ENCODE results near the gene SELENBP1. TPM values are rescaled to one million over a fixed set of nuclear protein-coding genes. Genes with fewer than 3 reads are reported as not detected.

Gene SELENBP1
- total RNA-seq, 3 donors from 2014 or later (not counting 1 experiment from before 2014, with no cell fraction given), result not detected

DNA sequence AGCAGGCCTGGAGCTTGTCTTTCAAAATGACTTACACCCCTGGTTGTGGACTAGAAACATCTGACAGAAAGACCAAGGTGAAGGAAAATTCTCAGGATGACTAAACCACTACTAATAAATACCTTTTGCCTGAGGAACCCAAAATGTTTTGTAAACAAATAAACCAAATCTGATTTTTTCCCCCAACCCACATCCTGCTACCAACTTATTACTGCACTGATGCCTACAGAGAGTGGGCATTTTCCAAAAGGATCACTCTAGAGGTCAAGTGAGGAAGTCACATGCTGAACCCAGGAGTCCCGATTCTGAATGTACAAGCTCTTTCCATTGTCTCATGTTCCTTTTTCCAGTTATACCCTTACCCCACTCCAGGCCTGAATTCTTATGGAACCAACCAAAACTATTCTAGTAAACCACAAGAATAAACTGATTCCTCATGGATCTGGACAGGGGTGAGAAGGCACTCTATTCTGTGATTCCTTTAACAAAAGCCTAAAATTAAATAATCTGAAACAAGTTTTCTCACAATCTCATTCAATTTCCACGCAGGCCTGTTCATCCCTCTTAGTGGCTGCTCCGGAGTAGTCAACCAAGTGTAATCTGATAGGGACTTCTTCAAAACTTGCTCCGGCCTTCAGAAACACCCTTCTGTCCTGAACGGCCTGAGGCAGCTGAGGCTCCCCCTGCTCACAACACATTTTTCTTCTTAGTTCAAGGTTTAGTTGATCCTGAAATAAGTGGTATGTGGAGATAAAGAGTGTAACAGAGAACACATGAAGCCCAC, 46.7 kb downstream of the SELENBP1 start:
- Mint-ChIP-seq H3K36me3 (no peaks in the 10 kb centered on the region), H3K27ac (peak overlapping the region; percentile 95 to 97), H3K9me3 (no peaks in the 10 kb centered on the region), H3K4me1 (peaks cover 38 to 50% of the 10 kb centered on the region in 2 donors), H3K27me3 (ENCODE audit: low read depth in 2 of 2) (no peaks in the 10 kb centered on the region), H3K4me3 (peak overlapping the region; percentile 95)
- H3K9me3 ChIP-seq (ENCODE audit: control insufficient read depth, insufficient read depth, low read length), result no peaks in the 10 kb centered on the region
- ATAC-seq (no peak), DNase-seq (no peak)
- peaks cover 13% of the 10 kb centered on the region for H3K36me3 ChIP-seq (ENCODE audit: control insufficient read depth, insufficient read depth, low read length)
- intact Hi-C loops (cut with micrococcal nuclease), result no loop called here
- H3K27me3 ChIP-seq (ENCODE audit: control insufficient read depth, insufficient read depth, low read length), result no peaks in the 10 kb centered on the region
- H3K4me3 ChIP-seq (ENCODE audit: low read length), result no peak overlapping the region
- TF ChIP-seq, protein P1, sequence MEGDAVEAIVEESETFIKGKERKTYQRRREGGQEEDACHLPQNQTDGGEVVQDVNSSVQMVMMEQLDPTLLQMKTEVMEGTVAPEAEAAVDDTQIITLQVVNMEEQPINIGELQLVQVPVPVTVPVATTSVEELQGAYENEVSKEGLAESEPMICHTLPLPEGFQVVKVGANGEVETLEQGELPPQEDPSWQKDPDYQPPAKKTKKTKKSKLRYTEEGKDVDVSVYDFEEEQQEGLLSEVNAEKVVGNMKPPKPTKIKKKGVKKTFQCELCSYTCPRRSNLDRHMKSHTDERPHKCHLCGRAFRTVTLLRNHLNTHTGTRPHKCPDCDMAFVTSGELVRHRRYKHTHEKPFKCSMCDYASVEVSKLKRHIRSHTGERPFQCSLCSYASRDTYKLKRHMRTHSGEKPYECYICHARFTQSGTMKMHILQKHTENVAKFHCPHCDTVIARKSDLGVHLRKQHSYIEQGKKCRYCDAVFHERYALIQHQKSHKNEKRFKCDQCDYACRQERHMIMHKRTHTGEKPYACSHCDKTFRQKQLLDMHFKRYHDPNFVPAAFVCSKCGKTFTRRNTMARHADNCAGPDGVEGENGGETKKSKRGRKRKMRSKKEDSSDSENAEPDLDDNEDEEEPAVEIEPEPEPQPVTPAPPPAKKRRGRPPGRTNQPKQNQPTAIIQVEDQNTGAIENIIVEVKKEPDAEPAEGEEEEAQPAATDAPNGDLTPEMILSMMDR (IDR thresholded peaks at IDR 0.05), result no peak
- H3K27ac ChIP-seq (ENCODE audit: low read length), result peak overlapping the region; percentile 94
- peaks cover 20% of the 10 kb centered on the region for H3K4me1 ChIP-seq (ENCODE audit: control insufficient read depth, insufficient read depth, low read length)
- WGBS (ENCODE audit: insufficient coverage), result 72% methylated on average over 4 of the region's 5 CpGs

DNA sequence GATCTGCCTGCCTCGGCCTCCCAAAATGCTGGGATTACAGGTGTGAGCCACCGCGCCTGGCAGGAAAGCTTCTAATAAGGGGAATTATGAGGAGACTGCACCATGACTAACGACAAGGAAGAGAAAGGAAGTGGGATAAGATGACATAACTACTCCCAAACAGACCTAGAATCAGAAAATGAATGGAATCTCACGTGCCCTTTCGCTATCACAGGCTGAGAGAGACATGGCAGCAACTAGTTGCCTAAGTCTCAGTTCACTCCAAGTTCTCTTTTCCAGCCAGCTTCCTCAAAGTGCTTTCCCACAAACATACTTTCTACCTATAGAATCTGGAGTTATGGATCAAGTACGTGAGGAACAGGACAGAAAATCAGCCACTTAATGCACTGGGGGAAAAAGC, 47.3 kb downstream of the SELENBP1 start:
- peaks cover 19% of the 10 kb centered on the region for H3K36me3 ChIP-seq (ENCODE audit: control insufficient read depth, insufficient read depth, low read length)
- H3K27ac ChIP-seq (ENCODE audit: low read length), result no peak overlapping the region
- peak overlapping the region; percentile 95 for H3K4me3 Mint-ChIP-seq
- H3K4me1 ChIP-seq (ENCODE audit: control insufficient read depth, insufficient read depth, low read length), result peaks cover 20% of the 10 kb centered on the region
- intact Hi-C loops (cut with micrococcal nuclease), result no loop called here
- 96% methylated on average over 6 of the region's 7 CpGs for WGBS (ENCODE audit: insufficient coverage)
- H3K9me3 ChIP-seq (ENCODE audit: control insufficient read depth, insufficient read depth, low read length), result no peaks in the 10 kb centered on the region
- H3K27ac Mint-ChIP-seq, result peak overlapping the region; percentile 95 to 97
- H3K27me3 ChIP-seq (ENCODE audit: control insufficient read depth, insufficient read depth, low read length), result no peaks in the 10 kb centered on the region
- peaks cover 44 to 56% of the 10 kb centered on the region in 2 donors for H3K4me1 Mint-ChIP-seq
- no peak overlapping the region for H3K4me3 ChIP-seq (ENCODE audit: low read length)
- TF ChIP-seq, protein P1 (IDR thresholded peaks at IDR 0.05), result no peak
- DNase-seq, result no peak
- H3K27me3 Mint-ChIP-seq (ENCODE audit: low read depth in 2 of 2), result no peaks in the 10 kb centered on the region
- no peaks in the 10 kb centered on the region for H3K9me3 Mint-ChIP-seq
- H3K36me3 Mint-ChIP-seq, result no peaks in the 10 kb centered on the region
- no peak for ATAC-seq

DNA sequence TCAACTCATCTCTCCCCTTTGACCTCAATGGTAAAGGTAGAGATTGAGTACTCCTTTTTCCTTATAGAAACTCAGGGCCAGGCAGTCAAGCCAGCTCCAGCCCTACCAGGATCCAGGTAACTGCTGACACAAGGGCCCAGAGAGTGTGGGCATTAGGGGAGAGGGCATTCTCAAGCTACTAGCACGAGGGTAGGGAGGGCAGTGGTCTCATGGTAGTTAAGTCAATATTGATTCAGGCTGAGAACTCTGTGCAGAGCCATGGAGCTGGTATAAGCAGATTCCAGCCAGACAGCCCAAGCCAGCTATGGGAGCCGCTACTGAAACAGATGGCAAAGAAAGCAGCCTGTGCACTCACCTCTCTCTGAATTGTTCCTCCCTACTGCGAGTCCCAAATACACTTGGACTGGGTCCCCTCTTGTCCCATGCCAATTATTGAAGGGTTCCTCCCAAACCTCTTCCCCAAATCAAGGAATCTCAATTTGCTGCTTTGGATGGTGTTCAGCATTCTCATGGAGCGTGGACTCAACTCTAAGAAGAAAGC, 48.0 kb downstream of the SELENBP1 start:
- TF ChIP-seq, protein P1 (IDR thresholded peaks at IDR 0.05), result no peak
- Mint-ChIP-seq H3K4me1 (peaks cover 46 to 58% of the 10 kb centered on the region in 2 donors), H3K4me3 (no peak overlapping the region), H3K27ac (peak overlapping the region in 1 of 2 donors; percentile 45), H3K27me3 (ENCODE audit: low read depth in 2 of 2) (no peaks in the 10 kb centered on the region), H3K36me3 (no peaks in the 10 kb centered on the region), H3K9me3 (no peaks in the 10 kb centered on the region)
- intact Hi-C loops (cut with micrococcal nuclease), result no loop called here
- no peak for ATAC-seq
- Histone ChIP-seq H3K27me3 (ENCODE audit: control insufficient read depth, insufficient read depth, low read length) (no peaks in the 10 kb centered on the region), H3K36me3 (ENCODE audit: control insufficient read depth, insufficient read depth, low read length) (peaks cover 20% of the 10 kb centered on the region), H3K9me3 (ENCODE audit: control insufficient read depth, insufficient read depth, low read length) (no peaks in the 10 kb centered on the region), H3K27ac (ENCODE audit: low read length) (no peak overlapping the region), H3K4me1 (ENCODE audit: control insufficient read depth, insufficient read depth, low read length) (peaks cover 20% of the 10 kb centered on the region), H3K4me3 (ENCODE audit: low read length) (no peak overlapping the region)
- 93% methylated on average over 4 of the region's 4 CpGs for WGBS (ENCODE audit: insufficient coverage)
- DNase-seq, result no peak

Data from natural killer cell (primary cell).